ENCODE results near the gene RRP8. TPM values are rescaled to one million over a fixed set of nuclear protein-coding genes. Genes with fewer than 3 reads are reported as not detected.

Gene RRP8
- total and polyA plus RNA-seq, 2 of the 8 experiments (the other 6 are each of a cell fraction or from before 2014, with no cell fraction given): 4.2 to 14.9 TPM

GRCh38 chr11:6619004-6619745 lies 15.8 kb upstream of the RRP8 start, which contains the start of gene TPP1 (continued):
- no peak for TF ChIP-seq CTCF (IDR thresholded peaks at IDR 0.05; ENCODE audit: control extremely low read depth in 1 of 3, insufficient read depth in 1 of 3, low read depth in 1 of 3, low read length in 3 of 3)
- no peak for TF ChIP-seq CBX5 (IDR thresholded peaks at IDR 0.05; ENCODE audit: low read depth, low read length)
- no peak for TF ChIP-seq GABPA (IDR thresholded peaks at IDR 0.05; ENCODE audit: borderline replicate concordance, insufficient read depth, low read length)
- 0 out of 4 replicates have a peak, but pooled peaks of 1 of the 2 experiments have one; percentile 48 for TF ChIP-seq HDAC2 (IDR thresholded peaks at IDR 0.05; ENCODE audit: borderline replicate concordance in 1 of 2, low read depth in 2 of 2, low read length in 2 of 2)
- TF ChIP-seq POU5F1 (IDR thresholded peaks at IDR 0.05; ENCODE audit: low read depth, low read length): no peak
- TF ChIP-seq SAP30 (IDR thresholded peaks at IDR 0.05; ENCODE audit: insufficient read depth, insufficient replicate concordance, low read length): no peak
- no peak for TF ChIP-seq JUND (IDR thresholded peaks at IDR 0.05; ENCODE audit: low read length)
- TF ChIP-seq ATF3 (IDR thresholded peaks at IDR 0.05; ENCODE audit: insufficient read depth, low read depth, low read length): peak; percentile 99
- TF ChIP-seq ASH2L (IDR thresholded peaks at IDR 0.05; ENCODE audit: low read length): no peak
- no peak for TF ChIP-seq GTF2F1 (IDR thresholded peaks at IDR 0.05; ENCODE audit: borderline replicate concordance, low read depth, low read length)
- TF ChIP-seq CEBPB (IDR thresholded peaks at IDR 0.05; ENCODE audit: low read depth, low read length): no peak
- TF ChIP-seq EP300 (IDR thresholded peaks at IDR 0.05; ENCODE audit: borderline replicate concordance in 1 of 2, low read depth in 2 of 2, low read length in 2 of 2): 0 out of 3 replicates have a peak, but pooled peaks of 1 of the 2 experiments have one; percentile 56
- TF ChIP-seq EZH2 (IDR thresholded peaks at IDR 0.05; ENCODE audit: low read depth, low read length, severe bottlenecking): no peak
- TF ChIP-seq RNF2 (IDR thresholded peaks at IDR 0.05; ENCODE audit: borderline replicate concordance, low read depth, low read length, missing control alignments, poor library complexity, severe bottlenecking): no peak
